MCF 10A (cell line): ENCODE results near the gene KPNB1. TPM values are rescaled to one million over a fixed set of nuclear protein-coding genes. Genes with fewer than 3 reads are reported as not detected.

Experiments
- BruUV-seq: library from RNA; stranded (reverse); fragments of 400-500 nt; replicated peaks from 2 replicates; lab custom pipeline; 2021; lab: Mats Ljungman, UMichigan
- CTCF ChIA-PET: fragments of 300-600 bp; sonication (Branson Sonifier 250); formaldehyde crosslinking; extraction: SDS; loops from one replicate; lab custom pipeline; 2021; ENCODE audit warnings: antibody characterized with exemption, inconsistent platforms; lab: Yijun Ruan, JAX
- POLR2A ChIA-PET: fragments of 300-600, 350-650 bp; sonication (Branson Sonifier 250); formaldehyde crosslinking; extraction: SDS; loops from one replicate; lab custom pipeline; 2020; ENCODE audit warnings: antibody characterized with exemption, inconsistent platforms; lab: Yijun Ruan, JAX
- DNase-seq: peaks from one replicate; pipeline ENCODE4 v3.0.0-alpha.2; 2018; ENCODE audit not compliant: unreplicated experiment
- H3K27ac Mint-ChIP-seq: one replicate; pipeline ENCODE4 v1.8.0; 2022; ENCODE audit warnings: mild to moderate bottlenecking, low read depth, mixed read lengths; ENCODE audit not compliant: unreplicated experiment
- H3K27me3 Mint-ChIP-seq: one replicate; pipeline ENCODE4 v1.8.0; 2022; ENCODE audit warnings: mixed read lengths; ENCODE audit not compliant: insufficient read depth, unreplicated experiment
- H3K36me3 Mint-ChIP-seq: one replicate; pipeline ENCODE4 v1.8.0; 2022; ENCODE audit warnings: mild to moderate bottlenecking, moderate library complexity, mixed read lengths; ENCODE audit not compliant: insufficient read depth, unreplicated experiment
- H3K4me1 Mint-ChIP-seq: one replicate; pipeline ENCODE4 v1.8.0; 2022; ENCODE audit warnings: mixed read lengths; ENCODE audit not compliant: insufficient read depth, unreplicated experiment
- H3K4me3 Mint-ChIP-seq: one replicate; pipeline ENCODE4 v1.8.0; 2022; ENCODE audit warnings: mild to moderate bottlenecking, moderate library complexity, mixed read lengths; ENCODE audit not compliant: unreplicated experiment
- H3K9me3 Mint-ChIP-seq: one replicate; pipeline ENCODE4 v1.8.0; 2022; ENCODE audit warnings: mixed read lengths; ENCODE audit not compliant: unreplicated experiment
- CTCF ChIP-seq: fragments of 200-600 bp; IDR thresholded peaks from one replicate; pipeline ENCODE4 v1.8.0; 2022; ENCODE audit warnings: antibody characterized with exemption, mild to moderate bottlenecking; ENCODE audit not compliant: unreplicated experiment
- intact Hi-C: fragments of 100-400 bp; cut with micrococcal nuclease; formaldehyde crosslinking; loops from 2 replicates; pipeline ENCODE4 v1.14.1; 2022
- total RNA-seq: library from RNA; stranded (reverse); gene quantifications from 2 replicates; pipeline ENCODE4 v1.2.3, GENCODE V29; 2022

The KPNB1 gene
- total RNA-seq, 1 experiment from 2014 or later: 609 TPM

GRCh38 chr17:47703191-47703591, 53.5 kb downstream of the KPNB1 start:
- no peak for TF ChIP-seq CTCF
- BruUV-seq: no TSS peak
- peaks cover 8% of the 10 kb centered on the region for H3K4me1 Mint-ChIP-seq
- H3K36me3 Mint-ChIP-seq: no peaks in the 10 kb centered on the region
- peaks cover 43% of the 10 kb centered on the region for H3K27me3 Mint-ChIP-seq
- no peak overlapping the region for H3K27ac Mint-ChIP-seq
- CTCF ChIA-PET: no interaction called here
- POLR2A ChIA-PET: no interaction called here
- no peak for DNase-seq
- no peaks in the 10 kb centered on the region for H3K9me3 Mint-ChIP-seq
- intact Hi-C loops: no loop called here
- H3K4me3 Mint-ChIP-seq: no peak overlapping the region

GRCh38 chr17:47703671-47704070, 54.0 kb downstream of the KPNB1 start:
- peaks cover 43% of the 10 kb centered on the region for H3K27me3 Mint-ChIP-seq
- ChIA-PET CTCF (no interaction called here), POLR2A (no interaction called here)
- no peak for DNase-seq
- H3K9me3 Mint-ChIP-seq: no peaks in the 10 kb centered on the region
- no peak overlapping the region for H3K4me3 Mint-ChIP-seq
- no TSS peak for BruUV-seq
- no peak for TF ChIP-seq CTCF
- intact Hi-C loops: no loop called here
- H3K4me1 Mint-ChIP-seq: peaks cover 8% of the 10 kb centered on the region
- no peak overlapping the region for H3K27ac Mint-ChIP-seq
- H3K36me3 Mint-ChIP-seq: no peaks in the 10 kb centered on the region

- peaks cover 8% of the 10 kb centered on the region for H3K4me1 Mint-ChIP-seq
- CTCF ChIA-PET: no interaction called here
- intact Hi-C loops: no loop called here
- H3K36me3 Mint-ChIP-seq: no peaks in the 10 kb centered on the region
- no peak for TF ChIP-seq CTCF
- H3K27me3 Mint-ChIP-seq: peaks cover 43% of the 10 kb centered on the region
- no peaks in the 10 kb centered on the region for H3K9me3 Mint-ChIP-seq
- no peak for DNase-seq
- no TSS peak for BruUV-seq
- H3K4me3 Mint-ChIP-seq: no peak overlapping the region
- no peak overlapping the region for H3K27ac Mint-ChIP-seq
- POLR2A ChIA-PET: no interaction called here
Observed at GRCh38 chr17:47704116-47704515, 54.4 kb downstream of the KPNB1 start.

- ChIA-PET POLR2A (no interaction called here), CTCF (no interaction called here)
- intact Hi-C loops: no loop called here
- BruUV-seq: no TSS peak
- peaks cover 43% of the 10 kb centered on the region for H3K27me3 Mint-ChIP-seq
- no peak overlapping the region for H3K4me3 Mint-ChIP-seq
- no peak overlapping the region for H3K27ac Mint-ChIP-seq
- no peaks in the 10 kb centered on the region for H3K9me3 Mint-ChIP-seq
- DNase-seq: no peak
- no peak for TF ChIP-seq CTCF
- peaks cover 8% of the 10 kb centered on the region for H3K4me1 Mint-ChIP-seq
- H3K36me3 Mint-ChIP-seq: no peaks in the 10 kb centered on the region
Observed at GRCh38 chr17:47704736-47705135, 55.0 kb downstream of the KPNB1 start.
